AML-193 (cell line): ENCODE results near the gene PRPF40B.

Experiments used
- DNase-seq, 2 experiments: peaks; one replicate each; lab custom pipeline; 2025; lab: John Stamatoyannopoulos, UW

PRPF40B gene

GRCh38 chr12:49635656-49636055, 12.3 kb downstream of the PRPF40B start:
- no peak for DNase-seq

- DNase-seq, result no peak
These were observed 13.2 kb downstream of the PRPF40B start for GRCh38 chr12:49636574-49636973.

- peak; percentile 67 to 74 for DNase-seq
These were observed 13.8 kb downstream of the PRPF40B start for GRCh38 chr12:49636979-49637755.

DNA sequence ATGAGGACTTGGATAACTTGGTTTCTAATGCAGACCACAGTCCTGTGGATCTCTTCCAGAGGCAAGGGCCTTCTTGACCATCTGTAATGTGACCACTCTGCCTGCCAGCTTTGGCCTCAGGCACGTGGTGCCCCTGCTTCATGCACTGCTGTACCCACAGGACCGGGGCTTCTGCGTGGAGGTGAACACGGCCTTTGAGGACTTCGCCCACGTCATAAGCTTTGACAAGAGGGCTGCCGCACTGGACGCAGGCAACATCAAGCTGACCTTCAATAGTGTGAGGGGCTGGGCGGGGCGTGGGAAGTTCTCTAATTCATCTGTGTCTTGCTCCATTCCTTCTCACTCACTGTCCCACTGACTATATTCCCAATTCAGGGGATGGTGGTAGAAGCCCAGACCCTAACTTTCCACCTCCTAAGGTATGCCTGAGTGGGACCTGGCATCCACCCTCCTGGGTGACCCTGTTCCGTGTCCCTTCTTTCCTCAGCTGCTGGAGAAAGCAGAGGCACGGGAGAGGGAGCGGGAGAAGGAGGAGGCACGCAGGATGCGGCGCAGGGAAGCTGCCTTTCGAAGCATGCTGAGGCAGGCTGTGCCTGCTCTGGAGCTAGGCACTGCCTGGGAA, 18.5 kb downstream of the PRPF40B start:
- no peak for DNase-seq

GRCh38 chr12:49642370-49642802, 19.0 kb downstream of the PRPF40B start:
- DNase-seq, result no peak

DNA sequence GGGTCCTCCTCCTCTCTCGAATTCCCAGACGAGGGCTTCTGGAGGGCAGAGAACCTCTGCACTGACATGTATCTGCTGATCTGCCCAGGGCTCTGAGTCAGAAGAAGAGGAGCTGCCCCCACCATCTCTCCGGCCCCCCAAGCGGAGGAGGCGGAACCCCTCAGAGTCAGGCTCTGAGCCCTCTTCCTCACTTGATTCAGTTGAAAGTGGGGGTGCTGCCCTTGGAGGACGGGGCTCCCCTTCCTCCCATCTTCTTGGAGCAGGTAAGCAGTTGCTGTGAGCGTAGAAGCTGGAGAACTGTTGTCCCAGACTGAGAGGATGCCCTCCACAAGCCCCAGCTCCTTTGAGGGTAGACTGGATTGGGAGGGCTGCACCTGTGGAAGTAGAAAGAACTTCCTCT, 19.8 kb downstream of the PRPF40B start:
- no peak for DNase-seq

- DNase-seq, result no peak
These were observed 20.7 kb downstream of the PRPF40B start for GRCh38 chr12:49643961-49644619.

DNA sequence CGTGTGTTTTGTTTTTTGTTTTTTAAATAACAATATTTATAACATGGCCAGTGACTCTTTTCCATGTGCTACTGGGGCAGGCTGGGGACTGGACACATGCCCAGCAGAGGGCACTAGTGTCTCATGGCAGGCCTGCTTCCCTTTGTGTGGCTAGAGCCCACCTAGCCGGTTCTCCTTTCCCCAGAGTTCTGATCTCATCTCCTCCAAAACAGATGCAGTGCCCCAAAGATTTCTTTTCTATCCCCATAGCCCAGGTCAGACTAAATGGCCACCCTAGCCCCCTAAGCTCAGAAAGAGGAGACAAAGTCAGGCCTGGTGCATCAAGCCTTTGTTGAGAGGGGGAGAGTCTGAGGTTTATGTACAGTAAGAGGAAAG, 21.2 kb downstream of the PRPF40B start:
- DNase-seq, result peak; percentile 59 to 66

DNA sequence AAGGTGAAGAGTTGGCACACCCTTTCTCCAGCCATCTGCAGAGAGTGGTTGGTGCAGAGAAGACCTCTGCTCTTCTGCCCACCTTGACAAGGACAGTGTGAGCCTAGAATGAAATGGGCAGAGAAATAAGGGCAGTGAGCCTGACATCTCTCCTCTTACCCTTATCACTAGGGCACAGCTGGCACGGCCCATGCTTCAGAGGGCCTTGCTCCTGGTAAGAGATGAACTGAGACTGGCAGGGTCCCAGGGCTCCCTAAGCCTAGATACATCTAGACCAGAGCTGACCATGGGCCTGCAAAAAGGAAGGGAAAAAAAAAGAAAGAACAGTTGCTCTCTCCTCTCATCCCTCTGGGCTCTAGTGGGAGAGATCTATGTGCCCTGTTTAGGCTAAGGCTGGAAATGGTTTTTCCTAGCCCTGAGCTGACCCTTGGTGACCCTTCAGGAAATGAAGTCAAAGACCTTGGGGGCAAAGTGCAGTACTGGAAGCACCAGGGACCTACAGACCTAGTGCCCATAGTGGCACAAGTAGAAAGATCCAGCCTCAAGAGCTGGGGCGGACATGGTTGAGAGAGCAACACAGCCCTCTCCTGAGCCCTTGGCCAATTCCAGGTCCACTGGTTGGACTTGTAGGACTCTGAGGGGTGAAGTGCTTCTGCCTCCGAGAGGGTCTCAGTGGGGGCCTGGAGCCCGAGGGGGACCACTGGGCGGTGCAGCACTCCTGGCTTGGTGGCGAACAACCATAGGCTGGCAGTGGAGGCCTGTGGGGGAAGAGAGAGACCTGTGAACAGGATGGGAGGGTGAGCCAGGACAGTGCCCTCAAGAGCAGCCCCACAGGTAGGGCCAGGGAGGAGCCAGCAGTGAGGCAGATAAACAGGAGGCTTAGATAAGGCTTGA, 22.0 kb downstream of the PRPF40B start:
- DNase-seq, result no peak

- DNase-seq, result no peak
These were observed 23.0 kb downstream of the PRPF40B start for GRCh38 chr12:49646331-49646830.

- no peak for DNase-seq
These were observed 23.7 kb downstream of the PRPF40B start for GRCh38 chr12:49646871-49647654.

DNA sequence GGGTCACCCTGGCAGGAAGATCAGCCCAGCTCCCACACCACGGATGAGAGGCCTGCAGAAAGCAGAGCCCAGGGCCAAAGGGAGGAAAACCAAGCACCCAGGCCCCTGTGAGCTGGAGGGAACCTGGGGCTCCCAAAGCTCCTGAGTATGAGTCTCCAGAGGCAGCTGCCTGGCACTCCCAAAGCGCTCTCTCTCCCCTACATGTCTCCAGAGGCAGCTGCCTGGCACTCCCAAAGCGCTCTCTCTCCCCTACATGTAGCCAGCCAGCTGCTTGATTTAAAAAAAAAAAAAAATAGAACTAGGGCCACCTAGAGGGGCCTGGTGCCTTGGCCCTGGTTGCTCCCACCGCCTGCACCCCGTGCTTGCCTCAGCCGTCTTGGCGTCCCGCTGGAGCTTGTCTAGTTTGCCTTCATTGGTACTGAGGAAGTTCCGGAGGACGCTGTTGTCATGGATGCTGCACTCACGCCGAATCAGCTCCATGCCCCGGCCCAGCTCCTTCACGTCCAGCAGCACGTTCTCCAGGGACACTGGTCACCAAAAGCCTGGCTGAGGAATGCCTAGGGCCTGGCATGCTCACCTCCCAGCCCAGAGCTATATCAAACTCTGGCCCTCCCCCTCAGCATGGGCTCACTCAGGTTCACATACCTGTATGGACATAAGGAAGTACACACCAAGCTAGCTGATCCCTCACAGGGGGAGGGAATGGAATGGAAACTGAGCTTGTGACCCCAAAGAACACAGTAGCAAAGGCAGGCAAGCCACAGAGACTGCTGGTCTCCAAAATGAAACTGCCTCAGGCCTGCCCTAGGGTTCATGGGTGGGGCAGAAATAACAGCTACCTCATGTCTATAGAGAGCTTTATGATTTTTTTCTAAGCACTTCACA, 24.7 kb downstream of the PRPF40B start:
- DNase-seq, result no peak

DNA sequence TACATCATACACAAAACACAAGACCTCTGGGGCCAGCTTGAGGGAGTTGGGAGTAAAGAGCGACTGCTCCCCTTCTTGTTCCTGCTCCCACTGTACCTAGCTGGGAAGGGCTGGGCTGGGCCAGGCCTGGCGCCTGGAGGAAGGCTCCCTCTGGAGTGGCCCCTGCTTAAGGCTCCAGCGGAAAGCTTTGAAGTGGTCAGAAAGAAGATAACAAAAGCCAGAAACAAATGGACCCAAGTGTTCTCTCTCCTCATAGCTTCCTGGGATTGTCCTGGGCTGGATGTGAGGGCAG, 25.3 kb downstream of the PRPF40B start:
- DNase-seq, result no peak

GRCh38 chr12:49649445-49649844, 26.1 kb downstream of the PRPF40B start:
- no peak for DNase-seq

GRCh38 chr12:49649892-49650291, 26.5 kb downstream of the PRPF40B start:
- no peak for DNase-seq

- no peak for DNase-seq
These were observed 28.5 kb downstream of the PRPF40B start for GRCh38 chr12:49651855-49652254.

- DNase-seq, result no peak
These were observed 29.7 kb downstream of the PRPF40B start for GRCh38 chr12:49652921-49653520.

DNA sequence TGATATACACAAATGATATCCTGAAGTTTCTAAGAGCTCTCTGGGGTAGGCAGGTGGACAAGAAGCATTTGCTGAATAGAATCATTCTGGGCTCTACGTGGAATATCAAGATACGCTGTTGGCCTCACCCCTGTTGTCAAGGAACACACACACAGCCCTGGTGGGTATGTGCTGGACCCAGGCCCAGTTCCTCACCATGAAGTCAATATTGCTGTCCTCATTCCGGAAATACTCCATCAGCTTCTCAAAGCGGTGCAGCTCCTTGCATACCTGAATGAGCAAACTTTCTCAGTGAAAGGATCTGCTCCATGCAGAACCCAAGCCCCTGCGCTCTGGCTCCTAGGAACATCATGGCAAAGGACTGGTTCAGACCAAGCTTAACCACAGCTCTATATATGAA, 31.4 kb downstream of the PRPF40B start:
- no peak for DNase-seq

DNA sequence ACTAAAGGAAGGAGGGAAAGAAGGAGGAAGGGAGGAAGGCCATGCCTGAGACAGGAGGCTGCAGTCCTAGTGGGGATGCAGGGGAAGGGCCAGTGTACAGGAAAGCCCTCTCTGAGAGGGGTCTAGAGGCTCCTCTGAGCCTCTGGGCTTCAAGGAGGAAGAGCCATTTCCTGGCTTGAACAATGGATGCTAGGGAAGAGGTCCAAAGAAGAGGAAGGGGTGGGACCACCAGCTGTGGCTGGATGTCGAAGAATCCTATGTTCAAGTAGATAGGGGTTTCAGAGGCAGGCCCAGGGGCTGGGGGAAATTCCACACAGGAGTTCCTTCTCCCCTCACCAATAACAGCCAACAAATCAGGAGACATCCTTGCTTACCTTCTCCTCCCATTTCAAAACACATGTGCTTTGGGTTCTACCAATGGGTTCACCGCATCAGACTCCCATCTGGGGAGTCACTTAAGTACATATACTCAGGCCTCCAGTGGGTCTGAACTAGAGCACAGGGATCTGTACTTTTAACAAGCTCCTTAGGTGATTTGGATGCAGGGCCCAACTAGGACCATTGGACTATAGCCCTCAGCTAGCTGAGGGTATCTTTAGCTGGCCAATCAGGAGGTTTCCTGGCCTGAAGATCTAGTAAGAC, 32.4 kb downstream of the PRPF40B start:
- no peak for DNase-seq
